Muscle of leg (tissue), 16 donors: ENCODE results near the gene MYO1G. TPM values are rescaled to one million over a fixed set of nuclear protein-coding genes. Genes with fewer than 3 reads are reported as not detected.
"Not testable (repeated sequence)": the region's sequence is repeated elsewhere in the genome, so short reads cannot be mapped to it uniquely, and the experiment has no call there.

ENCODE experiments used
- DNase-seq: peaks from one replicate; pipeline ENCODE4 v3.0.0; 2013
- H3K27ac ChIP-seq: one replicate; pipeline ENCODE4 v1.5.1; 2013; ENCODE audit warnings: mild to moderate bottlenecking, low read length, control low read depth
- H3K27me3 ChIP-seq: one replicate; pipeline ENCODE4 v1.6.1; 2013; ENCODE audit warnings: low read length; ENCODE audit not compliant: control insufficient read depth, insufficient read depth
- H3K36me3 ChIP-seq: one replicate; pipeline ENCODE4 v1.6.1; 2013; ENCODE audit warnings: low read length; ENCODE audit not compliant: control insufficient read depth, insufficient read depth
- H3K4me1 ChIP-seq: one replicate; pipeline ENCODE4 v1.6.1; 2013; ENCODE audit warnings: low read length; ENCODE audit not compliant: control insufficient read depth, insufficient read depth
- H3K4me3 ChIP-seq: one replicate; pipeline ENCODE4 v1.5.1; 2013; ENCODE audit warnings: low read length, control low read depth
- H3K9me3 ChIP-seq: replicated peaks from 2 replicates; pipeline ENCODE4 v1.6.1; 2013; ENCODE audit warnings: low read depth, low read length; ENCODE audit not compliant: control insufficient read depth
- WGBS: methylation state at CpG from one replicate; pipeline ENCODE4 v1.1.5; 2013; ENCODE audit warnings: missing lambda C conversion rate; ENCODE audit not compliant: insufficient coverage; 5-methylcytosine and 5-hydroxymethylcytosine counted together
- long read RNA-seq, 11 donors: transcript quantifications; one replicate each; lab custom pipeline, GENCODE V29; 2026
- polyA plus RNA-seq, 8 donors: library from polyadenylated mRNA; unstranded; fragments of 120-200 nt; gene quantifications; one replicate each; pipeline versions ENCODE4 v1.2.1 to v1.2.3, GENCODE V29; 2013; ENCODE audit warnings: inconsistent platforms in 1 of 8, low replicate concordance in 1 of 8; ENCODE audit not compliant: insufficient read length in 8 of 8, insufficient read depth in 1 of 8
- total RNA-seq: library from RNA; stranded (reverse); fragments of 120-200 nt; gene quantifications from one replicate; pipeline ENCODE4 v1.2.4, GENCODE V29; 2013

The MYO1G gene
- total RNA-seq (0.58 TPM), polyA plus RNA-seq (1 to 10 TPM in 1 of 8 donors, under 1 TPM in 7; 0.59 to 1.2 (median 0.71) TPM)
- long read RNA-seq, donor 1: 0 reads
- long read RNA-seq, donor 2: 0 reads
- long read RNA-seq, donor 3: 0 reads
- long read RNA-seq, donor 4: 0 reads
- long read RNA-seq, donor 5: 0 reads
- long read RNA-seq, donor 6: 0 reads
- long read RNA-seq, donor 7: 0 reads
- long read RNA-seq, donor 8: 0 reads
- long read RNA-seq, donor 9: 0 reads
- long read RNA-seq, donor 10: 0 reads
- long read RNA-seq, donor 11: 0 reads

DNA sequence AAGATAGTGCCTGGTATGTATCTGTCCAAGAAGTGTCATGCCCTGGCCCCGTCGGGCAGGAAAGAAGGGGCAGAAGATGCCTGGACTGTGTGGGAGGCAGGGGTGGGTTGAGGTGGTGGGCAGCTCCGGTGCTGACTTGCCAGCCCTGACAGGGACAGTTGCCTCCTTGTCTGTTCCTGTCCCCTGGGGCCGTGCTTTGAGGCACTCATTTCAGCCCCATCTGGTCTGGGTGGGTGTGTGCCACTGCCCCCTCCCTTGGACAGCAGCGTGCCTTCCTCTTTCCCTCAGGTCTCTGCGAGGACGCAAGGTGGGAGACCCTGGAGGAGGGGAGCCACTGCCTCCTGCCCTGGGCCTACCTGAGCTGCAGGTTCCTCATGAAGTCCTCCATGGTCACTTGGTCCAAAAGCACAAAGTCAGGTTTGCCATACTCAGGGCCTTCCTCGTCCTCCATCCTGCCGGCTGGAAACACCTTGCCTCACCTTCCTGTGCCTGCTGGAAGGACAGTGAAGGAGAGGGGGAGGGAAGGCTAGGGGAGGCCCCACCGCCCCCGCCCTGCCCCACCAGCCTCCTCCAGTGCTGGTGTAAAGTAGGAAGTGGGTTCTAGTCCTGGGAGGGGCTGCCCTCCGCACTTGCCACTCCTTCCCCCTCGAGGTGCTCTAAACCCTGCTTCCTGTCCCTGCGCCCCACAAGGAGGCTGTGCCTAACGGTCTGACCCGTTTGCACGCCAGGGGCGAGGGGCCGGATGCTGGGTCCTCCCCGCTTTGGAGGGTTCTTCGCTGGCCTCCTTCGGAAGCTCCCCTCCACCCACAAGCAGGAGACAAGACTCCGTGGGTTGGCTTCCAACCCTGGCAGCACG, at the start of gene MYO1G:
TSS of gene MYO1G (minus strand) at position 505 of the 856 bp plus-strand sequence. CDS start at position 451, 54 bp downstream.
- Histone ChIP-seq H3K9me3 (no peaks in the 10 kb centered on the region), H3K27ac (peak within 1 kb of the TSS; percentile 49), H3K36me3 (peaks cover 68% of the 10 kb centered on the region), H3K4me3 (peak within 1 kb of the TSS; percentile 19), H3K27me3 (no peaks in the 10 kb centered on the region), H3K4me1 (no peaks in the 10 kb centered on the region)
- DNase-seq: no peak
- WGBS: 87% methylated on average over 11 of the region's 24 CpGs

DNA sequence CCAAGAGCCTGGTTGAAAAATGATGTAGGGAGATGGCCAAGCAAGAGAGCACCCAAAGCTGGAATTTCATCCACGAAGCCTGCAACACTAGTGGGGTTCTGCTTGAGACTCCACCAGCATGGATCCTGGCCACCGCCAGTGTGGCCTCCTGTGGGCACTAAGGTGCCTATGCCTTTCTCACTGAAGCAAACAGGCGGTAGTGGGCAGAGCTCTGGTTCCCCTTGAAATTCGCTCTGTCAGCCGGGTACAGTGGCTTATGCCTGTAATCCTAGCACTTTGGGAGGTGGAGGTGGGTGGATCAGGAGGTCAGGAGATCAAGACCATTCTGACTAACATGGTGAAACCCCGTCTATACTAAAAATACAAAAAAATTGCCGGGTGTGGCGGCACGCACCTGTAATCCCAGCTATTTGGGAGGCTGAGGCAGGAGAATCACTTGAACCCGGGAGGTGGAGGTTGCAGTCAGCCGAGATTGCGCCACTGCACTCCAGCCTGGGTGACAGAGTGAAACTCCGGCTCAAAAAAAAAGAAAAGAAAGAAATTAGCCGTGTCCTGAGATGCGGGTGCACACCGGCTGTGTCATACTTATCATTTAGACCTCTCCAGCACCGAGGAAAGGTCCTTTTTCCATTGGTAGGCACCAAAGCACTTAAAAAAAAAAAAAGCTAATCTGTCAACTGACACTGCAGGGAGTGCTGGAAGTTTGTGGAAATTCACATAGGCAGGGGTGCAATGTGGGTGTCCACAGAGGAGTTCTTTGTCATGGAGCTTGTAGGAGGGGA, 49.5 kb upstream of the MYO1G start:
- H3K27me3 ChIP-seq: no peaks in the 10 kb centered on the region
- no peaks in the 10 kb centered on the region for H3K4me1 ChIP-seq
- peaks cover 8% of the 10 kb centered on the region for H3K9me3 ChIP-seq
- DNase-seq: no peak
- peak overlapping the region; percentile 11 for H3K4me3 ChIP-seq
- H3K27ac ChIP-seq: no peak overlapping the region
- WGBS: 96% methylated on average over 10 of the region's 17 CpGs
- peaks cover 17% of the 10 kb centered on the region for H3K36me3 ChIP-seq

DNA sequence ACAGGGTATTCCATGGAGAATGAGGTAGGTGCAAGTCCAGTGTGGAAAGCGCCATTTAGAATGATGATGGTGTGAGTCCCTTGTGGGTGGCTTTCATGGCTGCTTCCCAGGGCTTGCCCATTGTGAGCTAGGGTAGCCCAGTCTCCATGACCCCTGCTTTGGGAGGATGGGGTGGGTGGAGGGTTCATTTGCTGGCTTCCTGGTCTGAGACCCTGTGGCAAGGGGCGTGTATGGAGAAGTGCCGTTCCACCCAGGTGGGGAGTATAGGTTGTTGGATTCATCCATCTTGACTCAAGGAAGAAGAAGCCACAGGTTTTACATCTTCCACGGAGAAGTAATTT, 48.9 kb upstream of the MYO1G start:
- Histone ChIP-seq H3K27ac (no peak overlapping the region), H3K27me3 (no peaks in the 10 kb centered on the region), H3K9me3 (peaks cover 8% of the 10 kb centered on the region), H3K4me1 (no peaks in the 10 kb centered on the region), H3K4me3 (peak overlapping the region; percentile 11), H3K36me3 (peaks cover 17% of the 10 kb centered on the region)
- WGBS: 90% methylated on average over 4 of the region's 4 CpGs
- DNase-seq: no peak

DNA sequence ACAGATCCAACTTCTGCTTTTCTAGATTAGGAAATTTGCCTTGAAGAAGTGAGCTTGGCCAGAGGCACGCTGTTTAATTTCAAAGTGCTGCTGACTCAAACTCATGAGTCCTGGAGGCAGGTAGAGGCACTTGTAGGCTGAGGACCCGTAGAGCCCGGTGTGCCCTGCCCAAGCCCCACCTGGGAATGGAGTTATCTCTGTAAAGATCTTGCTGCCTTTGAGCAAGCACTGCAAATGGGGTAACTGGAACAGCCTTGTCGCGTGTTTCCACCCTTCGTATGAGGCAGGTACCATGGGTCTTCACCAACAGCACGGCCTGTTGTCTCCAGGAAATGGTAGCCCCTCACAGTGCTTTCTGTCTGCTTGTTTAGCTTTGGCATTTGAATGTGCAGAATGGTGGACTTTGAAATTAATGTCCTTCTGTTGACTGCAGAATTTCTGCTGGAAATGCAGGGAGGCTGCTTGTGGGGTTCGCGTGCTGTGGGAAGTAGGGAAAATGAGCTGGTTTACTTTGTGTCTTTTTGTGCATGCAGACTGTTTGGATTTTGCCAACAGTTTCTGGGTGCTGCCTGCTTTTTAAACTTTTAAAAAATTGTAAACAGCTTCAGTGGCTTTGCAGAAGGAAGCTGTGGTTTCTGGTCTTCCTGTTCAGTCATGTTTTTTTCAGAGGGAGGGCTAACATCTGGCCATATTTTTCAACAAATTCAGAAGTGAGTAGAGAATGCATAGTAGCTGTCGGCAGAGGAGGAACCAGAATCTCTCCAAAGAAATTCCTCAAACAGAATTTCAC, 48.4 kb upstream of the MYO1G start:
- no peak overlapping the region for H3K4me3 ChIP-seq
- H3K9me3 ChIP-seq: peaks cover 8% of the 10 kb centered on the region
- WGBS: 90% methylated on average over 9 of the region's 10 CpGs
- DNase-seq: peak; percentile 43
- H3K27me3 ChIP-seq: no peaks in the 10 kb centered on the region
- no peaks in the 10 kb centered on the region for H3K4me1 ChIP-seq
- H3K36me3 ChIP-seq: peaks cover 17% of the 10 kb centered on the region
- no peak overlapping the region for H3K27ac ChIP-seq

DNA sequence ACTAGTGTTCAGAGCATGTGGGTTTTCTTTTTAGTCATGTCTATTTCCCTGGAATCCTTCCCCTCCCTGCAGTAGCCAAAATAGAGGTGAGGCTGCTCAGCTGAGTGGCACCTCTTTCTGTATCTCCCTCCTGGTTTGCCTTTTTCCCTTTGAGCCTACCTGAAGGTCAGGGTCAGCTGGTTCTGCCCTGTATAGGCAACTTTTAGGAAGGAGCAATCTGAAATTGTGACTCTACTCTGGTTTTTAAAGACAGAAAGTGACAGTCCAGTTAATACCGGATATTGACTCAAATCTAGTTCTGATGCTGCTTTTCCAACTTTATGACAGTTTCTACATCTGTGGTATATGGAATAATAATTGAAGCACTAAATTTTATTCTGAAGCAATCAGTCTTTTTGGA, 47.2 kb upstream of the MYO1G start:
- no CpG with 5 or more reads among the region's 1 CpG for WGBS
- no peak for DNase-seq
- H3K36me3 ChIP-seq: peaks cover 17% of the 10 kb centered on the region
- no peaks in the 10 kb centered on the region for H3K4me1 ChIP-seq
- peaks cover 8% of the 10 kb centered on the region for H3K9me3 ChIP-seq
- no peaks in the 10 kb centered on the region for H3K27me3 ChIP-seq
- H3K27ac ChIP-seq: no peak overlapping the region
- no peak overlapping the region for H3K4me3 ChIP-seq

DNA sequence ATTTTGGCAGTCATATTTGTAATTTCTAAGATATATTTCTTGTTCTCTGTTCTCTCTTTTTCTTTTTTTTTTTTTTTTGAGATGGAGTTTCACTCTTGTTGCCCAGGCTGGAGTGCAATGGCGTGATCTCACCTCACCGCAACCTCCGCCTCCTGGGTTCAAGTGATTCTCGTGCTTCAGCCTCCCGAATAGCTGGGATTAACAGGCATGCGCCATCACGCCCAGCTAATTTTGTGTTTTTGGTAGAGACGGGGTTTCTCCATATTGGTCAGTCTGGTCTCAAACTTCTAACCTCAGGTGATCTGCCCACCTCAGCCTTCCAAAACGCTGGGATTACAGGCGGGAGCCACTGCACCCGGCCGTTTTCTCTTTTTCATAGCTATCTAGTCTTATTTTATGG, 46.7 kb upstream of the MYO1G start:
- peaks cover 17% of the 10 kb centered on the region for H3K36me3 ChIP-seq
- H3K27ac ChIP-seq, H3K27me3 ChIP-seq, H3K9me3 ChIP-seq, DNase-seq, H3K4me3 ChIP-seq, H3K4me1 ChIP-seq: not testable (repeated sequence)
- 100% methylated on average over 5 of the region's 12 CpGs for whole genome bisulfite sequencing

DNA sequence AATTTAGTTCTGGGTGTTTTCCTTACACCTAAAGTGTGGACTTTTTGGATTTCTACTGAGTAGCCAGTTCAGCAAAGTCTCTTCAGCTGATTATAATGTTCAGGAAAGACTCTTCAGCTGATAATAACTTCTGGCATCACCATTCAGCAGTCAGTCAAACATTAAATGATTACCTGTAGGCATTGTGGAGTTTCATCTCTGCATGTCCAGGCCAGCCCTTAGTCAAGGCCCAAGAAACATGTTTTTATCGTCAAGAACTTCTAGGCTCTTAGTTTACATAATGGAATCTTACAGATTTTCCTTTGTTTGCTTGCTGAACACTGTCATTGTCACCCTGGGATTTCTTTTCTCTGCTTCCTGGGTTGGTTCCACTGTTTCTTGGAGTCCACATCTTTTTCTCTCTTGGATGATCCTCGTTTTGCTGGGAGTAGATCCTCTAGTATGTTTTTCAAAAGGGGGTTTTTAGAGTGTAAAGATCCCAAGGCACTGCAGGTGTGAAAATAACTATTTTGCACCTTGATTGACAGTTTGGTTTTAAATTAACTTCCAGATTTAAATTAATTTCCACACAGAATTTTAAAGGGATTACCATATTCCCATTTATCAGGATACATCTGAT, 45.4 kb upstream of the MYO1G start:
- Histone ChIP-seq H3K4me1 (no peaks in the 10 kb centered on the region), H3K4me3 (no peak overlapping the region)
- DNase-seq: no peak

DNA sequence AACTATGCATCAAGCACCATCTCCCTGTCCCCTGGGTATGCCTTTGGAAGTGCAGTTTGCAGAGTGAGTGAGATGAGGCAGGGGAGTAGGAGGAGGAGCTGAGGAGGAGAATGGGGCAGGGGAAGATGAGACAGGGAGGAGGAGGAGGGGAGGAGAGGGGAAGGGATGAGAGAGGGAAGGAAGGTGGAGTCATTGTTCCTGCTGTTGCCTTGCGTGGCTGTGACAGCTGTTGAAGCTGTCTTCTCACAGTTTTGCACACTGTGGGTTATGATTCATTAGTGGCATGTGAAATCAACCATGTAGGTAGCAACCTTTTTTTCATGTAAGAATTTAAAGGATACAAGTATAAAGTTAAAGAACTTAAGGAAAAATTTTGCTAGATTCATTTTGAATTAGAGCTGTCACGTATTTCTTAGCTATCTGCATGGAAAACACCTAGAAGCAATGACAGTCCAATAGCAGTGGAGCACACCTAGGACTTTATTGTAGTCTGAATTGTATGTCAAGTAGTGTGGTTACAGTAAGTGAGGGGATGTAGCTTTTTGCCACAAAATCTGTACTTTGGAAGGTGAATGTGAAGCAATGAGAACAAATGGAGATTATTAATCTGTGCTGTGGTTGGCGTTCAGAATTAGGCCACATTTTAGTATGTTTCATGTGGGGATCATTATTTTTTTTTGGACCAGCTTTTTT, 42.9 kb upstream of the MYO1G start:
- 80% methylated on average over 2 of the region's 3 CpGs for WGBS
- Histone ChIP-seq H3K4me3 (no peak overlapping the region), H3K4me1 (no peaks in the 10 kb centered on the region), H3K9me3 (peaks cover 9% of the 10 kb centered on the region), H3K27ac (no peak overlapping the region), H3K36me3 (peaks cover 7% of the 10 kb centered on the region), H3K27me3 (no peaks in the 10 kb centered on the region)
- DNase-seq: no peak

More for the DNA sequence above, 45.4 kb upstream of the MYO1G start:
- no CpG with 5 or more reads among the region's 2 CpGs for WGBS
- Histone ChIP-seq H3K27me3 (no peaks in the 10 kb centered on the region), H3K27ac (no peak overlapping the region), H3K9me3 (peaks cover 8% of the 10 kb centered on the region), H3K36me3 (peaks cover 21% of the 10 kb centered on the region)

GRCh38 chr7:45020915-45021314, 42.1 kb upstream of the MYO1G start:
- no peak for DNase-seq
- H3K4me1 ChIP-seq: no peaks in the 10 kb centered on the region
- 27% methylated on average over 3 of the region's 5 CpGs for WGBS
- H3K4me3 ChIP-seq: no peak overlapping the region
- peaks cover 5% of the 10 kb centered on the region for H3K36me3 ChIP-seq
- no peaks in the 10 kb centered on the region for H3K27me3 ChIP-seq
- H3K27ac ChIP-seq: no peak overlapping the region
- H3K9me3 ChIP-seq: peaks cover 9% of the 10 kb centered on the region
